Kidney (tissue), 14 donors: ENCODE results near the gene NT5DC4. TPM values are rescaled to one million over a fixed set of nuclear protein-coding genes. Genes with fewer than 3 reads are reported as not detected.

ENCODE experiments used
- DNase-seq, 5 donors: peaks; one replicate each; pipeline ENCODE4 v3.0.0-alpha.2; 2013 to 2020
- FAIRE-seq: peaks from 2 replicates; lab custom pipeline; 2012; peaks lifted over from hg19 to GRCh38; lab: Jason Lieb, UNC
- H3K27ac ChIP-seq, 2 donors: one replicate each; pipeline ENCODE4 v1.7.0; 2013; ENCODE audit warnings: low read depth in 2 of 2, low read length in 2 of 2, inconsistent platforms in 1 of 2
- H3K27me3 ChIP-seq: one replicate; pipeline ENCODE4 v1.7.1; 2013; ENCODE audit warnings: low read length, inconsistent platforms; ENCODE audit not compliant: control insufficient read depth, insufficient read depth
- H3K36me3 ChIP-seq, 3 donors: one replicate each; pipeline versions ENCODE4 v1.7.0 to v1.7.1; 2013; ENCODE audit warnings: low read length in 3 of 3, control low read depth in 1 of 3, inconsistent platforms in 1 of 3; ENCODE audit not compliant: insufficient read depth in 3 of 3, control insufficient read depth in 2 of 3
- H3K4me1 ChIP-seq, 3 donors: one replicate each; pipeline versions ENCODE4 v1.7.0 to v1.7.1; 2013; ENCODE audit warnings: low read length in 3 of 3, inconsistent platforms in 1 of 3, low read depth in 1 of 3; ENCODE audit not compliant: control insufficient read depth in 2 of 3, insufficient read depth in 2 of 3
- H3K4me3 ChIP-seq, 3 donors: one replicate each; pipeline versions ENCODE4 v1.7.0 to v1.8.1; 2013; ENCODE audit warnings: low read length in 3 of 3, control low read depth in 1 of 3, inconsistent platforms in 1 of 3
- H3K9ac ChIP-seq, 3 donors: one replicate each; pipeline versions ENCODE4 v1.7.0 to v1.7.1; 2013; ENCODE audit warnings: low read length in 3 of 3, control low read depth in 1 of 3, inconsistent platforms in 1 of 3
- H3K9me3 ChIP-seq, 3 donors: one replicate each; pipeline versions ENCODE4 v1.7.0 to v1.7.1; 2013; ENCODE audit warnings: low read length in 3 of 3, control low read depth in 1 of 3, inconsistent platforms in 1 of 3; ENCODE audit not compliant: control insufficient read depth in 2 of 3, insufficient read depth in 1 of 3
- CTCF ChIP-seq: IDR thresholded peaks from 3 replicates; pipeline ENCODE4 v1.5.1; 2012; ENCODE audit warnings: mild to moderate bottlenecking, moderate library complexity, borderline replicate concordance; ENCODE audit not compliant: insufficient read depth; ENCODE audit errors: extremely low read depth
- intact Hi-C: fragments of 100-400 bp; cut with DNase I; formaldehyde crosslinking; loops from one replicate; pipeline ENCODE4 v1.11.1; 2022
- polyA plus RNA-seq: library from polyadenylated mRNA; stranded (reverse); fragments of 350-450 nt; fragmentation: Illumina TruSeq; extraction: RNeasy Lipid Tissue Mini Kit (QIAGEN cat#74804); gene quantifications from one replicate; pipeline ENCODE4 v1.2.3, GENCODE V29; 2014; ENCODE audit warnings: low read depth, low replicate concordance; ENCODE audit not compliant: insufficient read depth
- total RNA-seq: library from RNA; stranded (reverse); fragmentation: NEBNext Ultra II Directional; extraction: Animal tissue kit (Norgen Biotek cat#: 25700); gene quantifications from one replicate; pipeline ENCODE4 v1.2.1, GENCODE V29; 2021
- donor health status: control.
- donor health status: control.
- donor health status: control.
- donor health status: control.
- donor health status: control.
- donor health status: DM: yes; HTN: yes; CAD: no.
- donor health status: Normal renal cell carcinoma (clear cell type).

NT5DC4 gene
- total and polyA plus RNA-seq, 2 donors from 2014 or later: not detected

- FAIRE-seq (no peak), DNase-seq (no peak)
- Histone ChIP-seq H3K27me3 (no peaks in the 10 kb centered on the region), H3K4me1 (peaks cover 0 to 7% (median 0%) of the 10 kb centered on the region in 3 donors), H3K27ac (no peak overlapping the region), H3K36me3 (no peaks in the 10 kb centered on the region), H3K9ac (no peak overlapping the region), H3K9me3 (no peaks in the 10 kb centered on the region), H3K4me3 (no peak overlapping the region)
- no peak for TF ChIP-seq CTCF
- intact Hi-C loops: no loop called here
Measured at GRCh38 chr2:112754564-112754963, 33.7 kb downstream of the NT5DC4 start.

GRCh38 chr2:112755444-112755843, 34.6 kb downstream of the NT5DC4 start:
- intact Hi-C loops: no loop called here
- peaks cover 0 to 7% (median 0%) of the 10 kb centered on the region in 3 donors for H3K4me1 ChIP-seq
- no peak for FAIRE-seq
- no peak overlapping the region for H3K9ac ChIP-seq
- H3K27ac ChIP-seq: no peak overlapping the region
- no peaks in the 10 kb centered on the region for H3K27me3 ChIP-seq
- no peak for TF ChIP-seq CTCF
- H3K4me3 ChIP-seq: no peak overlapping the region
- no peak for DNase-seq
- no peaks in the 10 kb centered on the region for H3K36me3 ChIP-seq
- H3K9me3 ChIP-seq: no peaks in the 10 kb centered on the region

GRCh38 chr2:112756207-112756606, 35.4 kb downstream of the NT5DC4 start:
- no peak for DNase-seq
- FAIRE-seq: no peak
- Histone ChIP-seq H3K4me1 (peaks cover 0 to 5% (median 0%) of the 10 kb centered on the region in 3 donors), H3K9ac (no peak overlapping the region), H3K4me3 (no peak overlapping the region), H3K27me3 (no peaks in the 10 kb centered on the region), H3K27ac (no peak overlapping the region), H3K36me3 (no peaks in the 10 kb centered on the region), H3K9me3 (no peaks in the 10 kb centered on the region)
- intact Hi-C loops: no loop called here
- TF ChIP-seq CTCF: no peak

GRCh38 chr2:112757265-112757664, 36.4 kb downstream of the NT5DC4 start:
- no peak for DNase-seq
- Histone ChIP-seq H3K9ac (no peak overlapping the region), H3K9me3 (no peaks in the 10 kb centered on the region), H3K4me3 (no peak overlapping the region), H3K36me3 (no peaks in the 10 kb centered on the region), H3K27ac (no peak overlapping the region), H3K27me3 (no peaks in the 10 kb centered on the region), H3K4me1 (peaks cover 0 to 4% (median 0%) of the 10 kb centered on the region in 3 donors)
- no peak for TF ChIP-seq CTCF
- FAIRE-seq: no peak
- intact Hi-C loops: no loop called here
